ENCODE results near the gene TBL1X. TPM values are rescaled to one million over a fixed set of nuclear protein-coding genes. Genes with fewer than 3 reads are reported as not detected.

The TBL1X gene
- total and polyA plus RNA-seq, 2 of the 8 experiments (the other 6 are each of a cell fraction or from before 2014, with no cell fraction given): 13.3 to 25.6 TPM

DNA sequence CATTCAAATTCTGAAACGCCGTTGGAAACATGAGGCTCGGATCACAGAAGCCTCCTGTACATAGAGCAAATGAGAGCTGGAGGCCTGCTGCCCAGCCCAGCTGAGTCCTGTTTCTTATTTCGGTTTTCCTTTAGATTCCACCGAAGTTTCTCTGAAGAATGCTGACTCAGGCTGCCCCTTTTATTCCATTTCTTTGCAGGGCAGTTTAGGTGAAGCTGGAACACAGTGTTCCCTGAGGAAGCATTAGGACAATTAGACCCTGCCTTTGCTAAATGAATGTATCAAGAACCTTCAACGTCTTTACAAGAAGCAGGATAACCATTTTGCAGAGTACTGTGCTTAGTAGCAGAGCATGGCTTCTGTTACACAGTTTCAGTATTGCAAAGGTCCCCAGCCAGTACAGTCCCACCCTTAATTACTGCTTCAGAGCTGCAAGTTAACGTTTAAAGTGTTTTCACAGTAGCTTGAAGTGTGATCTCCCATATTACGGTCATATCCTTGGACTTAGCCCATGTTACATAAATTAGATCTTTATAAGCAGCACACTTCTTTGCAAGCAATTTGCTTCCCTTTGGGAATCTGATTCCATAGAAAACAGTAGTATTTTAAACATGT is 117.0 kb downstream of the TBL1X start (continued):
- TF ChIP-seq, protein P1, sequence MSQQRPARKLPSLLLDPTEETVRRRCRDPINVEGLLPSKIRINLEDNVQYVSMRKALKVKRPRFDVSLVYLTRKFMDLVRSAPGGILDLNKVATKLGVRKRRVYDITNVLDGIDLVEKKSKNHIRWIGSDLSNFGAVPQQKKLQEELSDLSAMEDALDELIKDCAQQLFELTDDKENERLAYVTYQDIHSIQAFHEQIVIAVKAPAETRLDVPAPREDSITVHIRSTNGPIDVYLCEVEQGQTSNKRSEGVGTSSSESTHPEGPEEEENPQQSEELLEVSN (IDR thresholded peaks at IDR 0.05): no peak
- TF ChIP-seq GTF2F1 (IDR thresholded peaks at IDR 0.05; ENCODE audit: borderline replicate concordance, low read depth, low read length): no peak

Data from H1 (cell line).